ENCODE measurements around the gene HKDC1.

HKDC1 gene

DNA sequence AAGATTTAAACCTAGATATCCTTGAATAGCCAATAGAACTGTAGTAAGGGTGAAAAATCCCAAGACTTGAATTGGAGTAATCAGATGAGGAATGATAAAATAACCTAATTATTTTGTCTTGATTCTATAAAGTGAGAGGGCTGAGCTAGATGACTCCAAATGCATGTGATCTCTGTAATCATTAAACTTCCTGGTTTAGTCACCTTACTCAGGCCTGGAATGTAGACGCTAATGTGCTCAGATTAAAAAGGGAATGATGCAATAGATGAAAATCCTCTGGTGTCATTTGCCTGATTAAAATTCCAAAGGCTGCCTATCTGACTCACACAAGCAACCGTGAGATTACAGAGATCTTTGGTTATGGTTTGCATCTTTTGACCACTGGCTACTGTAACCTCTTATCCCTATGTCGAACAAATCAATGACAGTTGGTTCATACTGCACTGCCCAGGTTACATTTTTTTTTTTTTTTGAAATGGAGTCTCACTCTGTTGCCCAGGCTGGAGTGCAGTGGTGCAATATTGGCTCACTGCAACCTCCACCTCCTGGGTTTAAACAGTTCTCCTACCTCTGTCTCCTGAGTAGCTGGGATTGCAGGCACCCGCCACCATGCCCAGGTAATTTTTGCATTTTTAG lies 2.9 kb upstream of the HKDC1 start:
- H3K4me1 ChIP-seq (ENCODE audit: insufficient read depth, low read length) = peaks cover under 1% of the 10 kb centered on the region
- no peak overlapping the region for H3K27ac ChIP-seq (ENCODE audit: low read depth, low read length)
- 85% methylated on average over 4 of the region's 4 CpGs for WGBS

GRCh38 chr10:69218831-69219230 lies 1.3 kb upstream of the HKDC1 start:
- WGBS = 92% methylated on average over 6 of the region's 6 CpGs
- no peak overlapping the region for H3K9ac ChIP-seq (ENCODE audit: low read depth, low read length)
- no peaks in the 10 kb centered on the region for H3K36me3 ChIP-seq (ENCODE audit: insufficient read depth, low read length)
- no peak overlapping the region for H3K27ac ChIP-seq (ENCODE audit: low read depth, low read length)
- no peaks in the 10 kb centered on the region for H3K9me3 ChIP-seq (ENCODE audit: insufficient read depth, low read depth, low read length)
- peaks cover 4% of the 10 kb centered on the region for H3K4me1 ChIP-seq (ENCODE audit: insufficient read depth, low read length)
- no peaks in the 10 kb centered on the region for H3K27me3 ChIP-seq (ENCODE audit: insufficient read depth, low read length)
- no peak overlapping the region for H3K4me3 ChIP-seq (ENCODE audit: low read length)

More for the DNA sequence above, 2.9 kb upstream of the HKDC1 start:
- Histone ChIP-seq H3K36me3 (ENCODE audit: insufficient read depth, low read length) (no peaks in the 10 kb centered on the region), H3K9me3 (ENCODE audit: insufficient read depth, low read depth, low read length) (no peaks in the 10 kb centered on the region), H3K9ac (ENCODE audit: low read depth, low read length) (no peak overlapping the region), H3K4me3 (ENCODE audit: low read length) (no peak overlapping the region), H3K27me3 (ENCODE audit: insufficient read depth, low read length) (no peaks in the 10 kb centered on the region)

GRCh38 chr10:69220507-69220906 lies 375 bp downstream of the HKDC1 start:
- Histone ChIP-seq H3K9ac (ENCODE audit: low read depth, low read length) (no peak overlapping the region), H3K27ac (ENCODE audit: low read depth, low read length) (no peak overlapping the region), H3K9me3 (ENCODE audit: insufficient read depth, low read depth, low read length) (no peaks in the 10 kb centered on the region), H3K27me3 (ENCODE audit: insufficient read depth, low read length) (no peaks in the 10 kb centered on the region), H3K4me3 (ENCODE audit: low read length) (no peak overlapping the region), H3K4me1 (ENCODE audit: insufficient read depth, low read length) (peaks cover 4% of the 10 kb centered on the region), H3K36me3 (ENCODE audit: insufficient read depth, low read length) (no peaks in the 10 kb centered on the region)
- WGBS = 94% methylated on average over 9 of the region's 9 CpGs

DNA sequence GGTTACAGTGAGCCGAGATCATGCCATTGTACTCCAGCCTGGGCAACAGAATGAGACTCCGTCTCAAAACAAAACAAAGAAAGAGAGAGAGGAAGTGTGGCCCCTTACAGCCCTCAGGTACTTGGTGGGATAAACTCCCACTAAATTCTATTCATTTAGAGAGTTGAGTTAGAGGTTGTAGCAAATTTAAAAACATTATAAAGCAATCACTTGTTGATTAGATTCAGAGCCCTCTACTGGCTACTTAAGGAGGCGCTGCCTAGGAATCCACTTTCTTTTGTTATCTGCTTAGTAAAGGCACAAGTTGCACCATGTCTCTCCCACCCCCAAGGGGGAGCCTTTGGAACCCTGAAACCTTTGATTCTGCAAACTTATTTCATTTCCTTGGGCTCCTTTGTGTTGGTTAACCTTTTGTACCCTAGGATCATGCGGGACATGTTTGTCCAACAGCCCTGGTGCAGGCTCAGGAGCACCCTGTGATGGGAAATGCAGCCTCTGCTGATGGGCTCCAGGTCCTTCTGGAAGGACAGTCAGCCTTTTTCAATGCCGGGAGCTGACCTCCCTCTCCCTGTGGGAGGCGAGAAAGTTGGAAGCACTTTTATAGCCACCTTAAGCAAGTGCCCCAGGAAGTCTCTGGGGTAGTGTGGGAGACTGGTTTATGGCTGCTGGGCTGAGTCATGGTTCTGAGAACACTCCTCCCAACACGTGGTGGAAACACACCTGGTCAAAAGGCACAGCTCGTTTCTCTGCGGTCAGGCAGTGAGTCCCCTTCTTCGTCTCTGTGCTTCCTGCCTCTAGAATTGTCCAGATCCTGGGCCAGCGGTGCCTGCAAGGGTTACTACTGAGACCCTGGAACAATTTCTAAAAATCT lies 2.3 kb downstream of the HKDC1 start:
- Histone ChIP-seq H3K4me3 (ENCODE audit: low read length) (no peak overlapping the region), H3K27me3 (ENCODE audit: insufficient read depth, low read length) (no peaks in the 10 kb centered on the region), H3K36me3 (ENCODE audit: insufficient read depth, low read length) (no peaks in the 10 kb centered on the region), H3K4me1 (ENCODE audit: insufficient read depth, low read length) (peaks cover 4% of the 10 kb centered on the region), H3K27ac (ENCODE audit: low read depth, low read length) (peak overlapping the region; percentile 44; the same call in 1 of the 2 replicates), H3K9ac (ENCODE audit: low read depth, low read length) (peak overlapping the region; percentile 18; the same call in 1 of the 2 replicates), H3K9me3 (ENCODE audit: insufficient read depth, low read depth, low read length) (no peaks in the 10 kb centered on the region)
- 61% methylated on average over 10 of the region's 11 CpGs for WGBS

GRCh38 chr10:69223028-69223342 lies 2.9 kb downstream of the HKDC1 start:
- WGBS = 76% methylated on average over 1 of the region's 1 CpG
- no peak overlapping the region for H3K4me3 ChIP-seq (ENCODE audit: low read length)
- H3K9ac ChIP-seq (ENCODE audit: low read depth, low read length) = no peak overlapping the region; the same call in 1 of the 2 replicates
- H3K4me1 ChIP-seq (ENCODE audit: insufficient read depth, low read length) = peaks cover 4% of the 10 kb centered on the region
- H3K36me3 ChIP-seq (ENCODE audit: insufficient read depth, low read length) = no peaks in the 10 kb centered on the region
- H3K27ac ChIP-seq (ENCODE audit: low read depth, low read length) = no peak overlapping the region
- no peaks in the 10 kb centered on the region for H3K27me3 ChIP-seq (ENCODE audit: insufficient read depth, low read length)
- no peaks in the 10 kb centered on the region for H3K9me3 ChIP-seq (ENCODE audit: insufficient read depth, low read depth, low read length)

DNA sequence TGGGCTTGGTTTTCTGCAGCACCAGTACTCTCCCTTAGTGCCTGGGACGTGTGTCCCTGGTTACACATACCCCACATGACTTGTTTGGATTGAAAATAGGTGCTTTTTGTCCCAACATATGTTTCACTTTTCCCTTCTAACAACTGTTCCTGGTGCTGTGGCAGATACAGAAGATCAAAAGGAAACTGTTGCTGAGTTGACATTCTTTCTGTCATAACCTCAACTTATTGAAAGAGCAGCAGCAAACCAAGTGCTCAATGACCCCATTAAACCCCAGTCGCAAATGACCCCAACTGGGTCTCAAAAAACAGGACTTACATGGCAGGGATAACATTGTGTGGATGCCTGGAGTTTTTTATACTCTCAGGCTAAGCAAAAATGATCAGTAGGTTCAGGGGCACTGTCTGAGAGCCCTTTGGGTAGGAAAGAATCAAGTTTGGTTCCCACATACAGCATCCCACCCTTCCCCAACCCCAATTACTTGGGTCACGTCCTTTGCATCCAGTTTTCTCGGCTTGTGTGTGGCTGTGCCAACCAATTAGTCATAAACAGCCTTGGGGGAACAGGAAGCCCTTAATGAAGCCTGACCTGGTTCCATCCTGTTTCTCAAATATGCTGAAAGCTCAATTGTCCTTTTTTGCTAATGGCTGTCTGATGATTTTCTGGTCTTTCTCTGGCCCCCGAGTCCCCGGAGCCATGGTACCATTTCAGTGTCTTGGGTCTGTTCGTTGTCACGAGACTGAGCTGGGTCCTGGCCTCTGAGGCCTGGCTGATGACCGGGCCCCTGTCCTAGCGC lies 4.9 kb downstream of the HKDC1 start:
- Histone ChIP-seq H3K36me3 (ENCODE audit: insufficient read depth, low read length) (no peaks in the 10 kb centered on the region), H3K9ac (ENCODE audit: low read depth, low read length) (no peak overlapping the region), H3K4me1 (ENCODE audit: insufficient read depth, low read length) (peaks cover 4% of the 10 kb centered on the region), H3K27ac (ENCODE audit: low read depth, low read length) (no peak overlapping the region), H3K4me3 (ENCODE audit: low read length) (no peak overlapping the region), H3K27me3 (ENCODE audit: insufficient read depth, low read length) (no peaks in the 10 kb centered on the region), H3K9me3 (ENCODE audit: insufficient read depth, low read depth, low read length) (no peaks in the 10 kb centered on the region)
- 94% methylated on average over 10 of the region's 10 CpGs for WGBS

DNA sequence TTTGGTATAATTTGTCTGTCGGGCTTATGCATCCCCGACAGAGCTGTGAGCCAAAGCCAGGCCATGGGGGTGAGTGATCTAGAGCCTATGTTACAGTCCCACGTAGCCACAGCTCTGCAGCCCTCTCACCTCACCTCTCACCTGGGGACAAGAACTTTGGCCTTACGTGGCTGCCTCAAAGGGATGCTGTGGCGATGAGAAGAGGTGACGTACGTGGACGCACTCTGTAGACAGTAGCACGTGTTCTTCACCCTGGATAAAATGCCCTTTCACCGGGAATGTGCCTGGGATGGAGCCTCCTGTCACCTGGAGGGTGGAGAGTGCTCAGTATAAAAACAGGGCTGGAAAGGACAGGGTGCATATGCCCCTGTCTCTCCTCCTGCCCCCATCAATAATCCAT lies 5.5 kb downstream of the HKDC1 start:
- WGBS = 73% methylated on average over 10 of the region's 10 CpGs
- Histone ChIP-seq H3K9me3 (ENCODE audit: insufficient read depth, low read depth, low read length) (no peaks in the 10 kb centered on the region), H3K4me3 (ENCODE audit: low read length) (no peak overlapping the region), H3K27me3 (ENCODE audit: insufficient read depth, low read length) (no peaks in the 10 kb centered on the region), H3K36me3 (ENCODE audit: insufficient read depth, low read length) (no peaks in the 10 kb centered on the region), H3K4me1 (ENCODE audit: insufficient read depth, low read length) (peaks cover 4% of the 10 kb centered on the region), H3K27ac (ENCODE audit: low read depth, low read length) (no peak overlapping the region), H3K9ac (ENCODE audit: low read depth, low read length) (no peak overlapping the region)

DNA sequence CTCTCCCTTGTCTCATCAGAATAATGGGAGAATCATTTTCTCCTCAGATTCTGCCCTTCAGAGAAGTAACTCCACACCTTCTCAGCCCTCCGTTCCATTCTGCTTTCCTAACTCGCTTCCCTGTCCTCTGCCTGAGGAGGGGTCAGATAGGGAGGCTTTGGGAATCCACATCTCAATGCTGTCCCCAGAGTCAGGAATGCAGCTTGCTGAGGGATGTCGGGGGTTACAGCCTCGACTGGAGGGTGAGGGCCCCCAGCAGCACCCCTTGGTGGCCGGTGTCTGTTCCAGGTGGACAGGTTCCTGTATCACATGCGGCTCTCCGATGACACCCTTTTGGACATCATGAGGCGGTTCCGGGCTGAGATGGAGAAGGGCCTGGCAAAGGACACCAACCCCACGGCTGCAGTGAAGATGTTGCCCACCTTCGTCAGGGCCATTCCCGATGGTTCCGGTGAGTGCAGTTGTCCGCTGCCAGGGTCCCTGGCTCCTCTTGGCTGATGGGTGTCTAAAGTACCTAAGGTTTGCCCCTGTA lies 6.9 kb downstream of the HKDC1 start:
- H3K27me3 ChIP-seq (ENCODE audit: insufficient read depth, low read length) = no peaks in the 10 kb centered on the region
- H3K36me3 ChIP-seq (ENCODE audit: insufficient read depth, low read length) = no peaks in the 10 kb centered on the region
- H3K9ac ChIP-seq (ENCODE audit: low read depth, low read length) = no peak overlapping the region
- peaks cover 6% of the 10 kb centered on the region for H3K4me1 ChIP-seq (ENCODE audit: insufficient read depth, low read length)
- H3K27ac ChIP-seq (ENCODE audit: low read depth, low read length) = no peak overlapping the region
- H3K4me3 ChIP-seq (ENCODE audit: low read length) = no peak overlapping the region
- no peaks in the 10 kb centered on the region for H3K9me3 ChIP-seq (ENCODE audit: insufficient read depth, low read depth, low read length)
- 84% methylated on average over 14 of the region's 14 CpGs for WGBS

- H3K27me3 ChIP-seq (ENCODE audit: insufficient read depth, low read length) = no peaks in the 10 kb centered on the region
- no peak overlapping the region for H3K4me3 ChIP-seq (ENCODE audit: low read length)
- H3K27ac ChIP-seq (ENCODE audit: low read depth, low read length) = no peak overlapping the region
- WGBS = 90% methylated on average over 2 of the region's 2 CpGs
- H3K4me1 ChIP-seq (ENCODE audit: insufficient read depth, low read length) = peaks cover 13% of the 10 kb centered on the region; the same call in 1 of the 2 replicates
- no peak overlapping the region for H3K9ac ChIP-seq (ENCODE audit: low read depth, low read length)
- H3K36me3 ChIP-seq (ENCODE audit: insufficient read depth, low read length) = no peaks in the 10 kb centered on the region
- H3K9me3 ChIP-seq (ENCODE audit: insufficient read depth, low read depth, low read length) = no peaks in the 10 kb centered on the region
These were observed 8.0 kb downstream of the HKDC1 start for GRCh38 chr10:69228151-69228550.

GRCh38 chr10:69229616-69229916 lies 9.4 kb downstream of the HKDC1 start:
- Histone ChIP-seq H3K4me1 (ENCODE audit: insufficient read depth, low read length) (peaks cover 13% of the 10 kb centered on the region; the same call in 1 of the 2 replicates), H3K36me3 (ENCODE audit: insufficient read depth, low read length) (no peaks in the 10 kb centered on the region), H3K27me3 (ENCODE audit: insufficient read depth, low read length) (no peaks in the 10 kb centered on the region), H3K9ac (ENCODE audit: low read depth, low read length) (no peak overlapping the region), H3K4me3 (ENCODE audit: low read length) (no peak overlapping the region), H3K27ac (ENCODE audit: low read depth, low read length) (no peak overlapping the region), H3K9me3 (ENCODE audit: insufficient read depth, low read depth, low read length) (no peaks in the 10 kb centered on the region)
- 93% methylated on average over 8 of the region's 8 CpGs for WGBS

GRCh38 chr10:69230128-69230527 lies 10.0 kb downstream of the HKDC1 start:
- H3K4me1 ChIP-seq (ENCODE audit: insufficient read depth, low read length) = peaks cover 13% of the 10 kb centered on the region; the same call in 1 of the 2 replicates
- no peak overlapping the region for H3K9ac ChIP-seq (ENCODE audit: low read depth, low read length)
- H3K27ac ChIP-seq (ENCODE audit: low read depth, low read length) = no peak overlapping the region
- no peaks in the 10 kb centered on the region for H3K9me3 ChIP-seq (ENCODE audit: insufficient read depth, low read depth, low read length)
- H3K27me3 ChIP-seq (ENCODE audit: insufficient read depth, low read length) = no peaks in the 10 kb centered on the region
- 85% methylated on average over 5 of the region's 5 CpGs for WGBS
- H3K4me3 ChIP-seq (ENCODE audit: low read length) = no peak overlapping the region
- no peaks in the 10 kb centered on the region for H3K36me3 ChIP-seq (ENCODE audit: insufficient read depth, low read length)

Data from HUES64 (cell line).